GM23338 (cell line): ENCODE data around the gene ALG14. TPM values are rescaled to one million over a fixed set of nuclear protein-coding genes. Genes with fewer than 3 reads are reported as not detected.

Experiments
- ATAC-seq: fragments of 200-7000 bp; cut with Tn5 transposase; 3 replicates; pipeline ENCODE4 v1.9.1; 2020
- DNase-seq: peaks from one replicate; pipeline ENCODE4 v3.0.0-alpha.2; 2015; ENCODE audit warnings: low spot score
- H2AFZ ChIP-seq: fragments of 200-600 bp; sonication (generic); 2 replicates; pipeline ENCODE4 v1.8.0; 2016; ENCODE audit warnings: antibody characterized with exemption, mild to moderate bottlenecking, moderate library complexity
- H3F3A ChIP-seq: fragments of 200-600 bp; sonication (generic); replicated peaks from 2 replicates; pipeline ENCODE4 v1.8.0; 2017; ENCODE audit warnings: antibody characterized with exemption, mixed run types, low read depth
- H3K27ac ChIP-seq: fragments of 200-600 bp; sonication (generic); 2 replicates; pipeline ENCODE4 v1.6.1; 2016; ENCODE audit warnings: low read depth
- H3K27me3 ChIP-seq: fragments of 200-600 bp; sonication (generic); 2 replicates; pipeline ENCODE4 v1.8.0; 2016; ENCODE audit warnings: mild to moderate bottlenecking, mixed run types, moderate library complexity; ENCODE audit not compliant: insufficient read depth
- H3K36me3 ChIP-seq: fragments of 200-600 bp; sonication (generic); 2 replicates; pipeline ENCODE4 v1.8.0; 2016; ENCODE audit warnings: mild to moderate bottlenecking; ENCODE audit not compliant: insufficient read depth
- H3K4me1 ChIP-seq: fragments of 200-600 bp; sonication (generic); 2 replicates; pipeline ENCODE4 v1.8.0; 2016; ENCODE audit warnings: mild to moderate bottlenecking, moderate library complexity; ENCODE audit not compliant: insufficient read depth
- H3K4me2 ChIP-seq: fragments of 200-600 bp; sonication (generic); 2 replicates; pipeline ENCODE4 v1.7.1; 2017; ENCODE audit warnings: mixed run types
- H3K4me3 ChIP-seq: fragments of 200-600 bp; sonication (generic); 2 replicates; pipeline ENCODE4 v1.6.1; 2016; ENCODE audit warnings: mixed run types
- H3K79me2 ChIP-seq: fragments of 200-600 bp; sonication (generic); replicated peaks from 2 replicates; pipeline ENCODE4 v1.8.0; 2017; ENCODE audit warnings: mild to moderate bottlenecking; ENCODE audit not compliant: insufficient read depth
- H3K9me2 ChIP-seq: fragments of 200-600 bp; sonication (generic); 2 replicates; pipeline ENCODE4 v1.8.0; 2017; ENCODE audit not compliant: insufficient read depth
- H4K20me1 ChIP-seq: fragments of 200-600 bp; sonication (generic); replicated peaks from 2 replicates; pipeline ENCODE4 v1.8.0; 2017; ENCODE audit warnings: mild to moderate bottlenecking; ENCODE audit not compliant: insufficient read depth
- H3K27ac Mint-ChIP-seq: 2 replicates; pipeline ENCODE4 v1.8.0; 2020; ENCODE audit warnings: inconsistent platforms, mild to moderate bottlenecking, moderate library complexity, mixed read lengths
- H3K27me3 Mint-ChIP-seq: 3 replicates; pipeline ENCODE4 v1.8.0; 2022; ENCODE audit warnings: low read depth, mild to moderate bottlenecking, moderate library complexity, mixed read lengths, inconsistent platforms; ENCODE audit not compliant: insufficient read depth, poor library complexity
- H3K36me3 Mint-ChIP-seq: 3 replicates; pipeline ENCODE4 v1.8.0; 2021; ENCODE audit warnings: low read depth, mild to moderate bottlenecking, inconsistent platforms, moderate library complexity, mixed read lengths
- H3K4me1 Mint-ChIP-seq: 3 replicates; pipeline ENCODE4 v1.8.0; 2020; ENCODE audit warnings: mild to moderate bottlenecking, inconsistent platforms, mixed read lengths
- H3K4me3 Mint-ChIP-seq: 3 replicates; pipeline ENCODE4 v1.8.0; 2021; ENCODE audit warnings: moderate library complexity, mild to moderate bottlenecking, inconsistent platforms, mixed read lengths
- H3K9me3 Mint-ChIP-seq: 3 replicates; pipeline ENCODE4 v1.8.0; 2020; ENCODE audit warnings: moderate library complexity, mild to moderate bottlenecking, inconsistent platforms, mixed read lengths
- CREB1 ChIP-seq: fragments of 250-450 bp; sonication (Bioruptor Pico); IDR thresholded peaks from 2 replicates; pipeline ENCODE4 v1.5.0; 2020; ENCODE audit warnings: low read depth, mild to moderate bottlenecking, moderate library complexity
- CTCF ChIP-seq, 2 experiments: fragments of 200-600 bp in 1 of 2; sonication (generic) in 1 of 2; conservative IDR thresholded peaks; 2 replicates each; pipeline versions ENCODE4 v1.5.1 to v1.6.1; 2016 to 2017; ENCODE audit warnings: antibody characterized with exemption in 2 of 2, low read depth in 2 of 2, mild to moderate bottlenecking in 2 of 2, moderate library complexity in 1 of 2
- ETS1 ChIP-seq: IDR thresholded peaks from 2 replicates; pipeline ENCODE4 v1.6.1; 2016; ENCODE audit warnings: antibody characterized with exemption
- EZH2 ChIP-seq: fragments of 200-600 bp; sonication (generic); IDR thresholded peaks from one replicate; pipeline ENCODE4 v1.8.0; 2017; ENCODE audit warnings: antibody characterized with exemption, mild to moderate bottlenecking, low read depth; ENCODE audit not compliant: unreplicated experiment
- EZH2phosphoT487 ChIP-seq: fragments of 200-600 bp; sonication (generic); IDR thresholded peaks from one replicate; pipeline ENCODE4 v1.8.1; 2018; ENCODE audit warnings: antibody characterized with exemption; ENCODE audit not compliant: unreplicated experiment
- JUNB ChIP-seq: IDR thresholded peaks from one replicate; pipeline ENCODE4 v1.6.1; 2016; ENCODE audit warnings: antibody characterized with exemption; ENCODE audit not compliant: unreplicated experiment
- NANOG ChIP-seq: IDR thresholded peaks from 2 replicates; pipeline ENCODE4 v1.6.1; 2016; ENCODE audit warnings: antibody characterized with exemption, borderline replicate concordance
- REST ChIP-seq: IDR thresholded peaks from one replicate; pipeline ENCODE4 v1.6.1; 2018; ENCODE audit warnings: antibody characterized with exemption; ENCODE audit not compliant: unreplicated experiment
- STAT1 ChIP-seq: IDR thresholded peaks from one replicate; pipeline ENCODE4 v1.6.1; 2016; ENCODE audit warnings: antibody characterized with exemption; ENCODE audit not compliant: unreplicated experiment
- ZNF462 ChIP-seq: fragments of 250-450 bp; sonication (Bioruptor Pico); IDR thresholded peaks from 2 replicates; pipeline ENCODE4 v1.5.0; 2020; ENCODE audit warnings: mild to moderate bottlenecking, moderate library complexity
- polyA plus RNA-seq: library from polyadenylated mRNA; unstranded; fragments of >200 nt; fragmentation: Nextera tagmentation; extraction: Ambion mirVana; gene quantifications from 2 replicates; pipeline ENCODE4 v1.2.1, GENCODE V29; 2016
- total RNA-seq: library from RNA; depleted of rRNA; stranded (reverse); fragments of >200 nt; shearing (Covaris generic); gene quantifications from 2 replicates; pipeline ENCODE4 v1.2.3, GENCODE V29; 2014

ALG14 gene
- total and polyA plus RNA-seq, 2 experiments from 2014 or later: 0.42 to 2.8 TPM

GRCh38 chr1:95119273-95119672 is 46.5 kb upstream of the ALG14 start (continued):
- TF ChIP-seq ETS1 (no peak), STAT1 (no peak), JUNB (no peak), CTCF (conservative IDR thresholded peaks at IDR 0.05; ENCODE audit: low read depth in 2 of 2) (no peak), REST (no peak), EZH2 (no peak)

GRCh38 chr1:95118710-95119109 is 46.0 kb upstream of the ALG14 start:
- H3K27ac Mint-ChIP-seq: no peak overlapping the region
- Histone ChIP-seq H2AFZ (no peak overlapping the region), H3K27me3 (peaks cover 15% of the 10 kb centered on the region), H3K4me2 (peak overlapping the region; percentile 90), H3K4me1 (peaks cover 17% of the 10 kb centered on the region), H3K27ac (no peak overlapping the region), H3K9me2 (no peaks in the 10 kb centered on the region), H3F3A (peaks cover 4% of the 10 kb centered on the region; the same call in 1 of the 2 replicates), H3K4me3 (peak overlapping the region; percentile 93), H3K79me2 (peaks cover 6% of the 10 kb centered on the region; the same call in 1 of the 2 replicates), H3K36me3 (no peaks in the 10 kb centered on the region), H4K20me1 (no peaks in the 10 kb centered on the region; the same call in 1 of the 2 replicates)
- DNase-seq (no peak), ATAC-seq (no peak)
- no peaks in the 10 kb centered on the region for H3K36me3 Mint-ChIP-seq
- H3K9me3 Mint-ChIP-seq: no peaks in the 10 kb centered on the region
- peak overlapping the region; percentile 83 for H3K4me3 Mint-ChIP-seq
- peaks cover 17% of the 10 kb centered on the region for H3K4me1 Mint-ChIP-seq
- H3K27me3 Mint-ChIP-seq: peaks cover 13% of the 10 kb centered on the region
- TF ChIP-seq NANOG (no peak), EZH2phosphoT487 (no peak), CREB1 (no peak), ZNF462 (CRISPR knock-in tag) (no peak), EZH2 (no peak)
